Stimulated activated CD4-positive, alpha-beta T cell treated with anti-CD3 and anti-CD28 coated beads, TNF-alpha, amount 100 ng/mL, for 48 hours (primary cell): ENCODE measurements around the gene GNL2.
"Not testable (repeated sequence)": the region's sequence is repeated elsewhere in the genome, so short reads cannot be mapped to it uniquely, and the experiment has no call there.

Experiments
- DNase-seq, 3 donors: peaks; one replicate each; pipeline ENCODE4 v3.0.0-alpha.2; 2020; ENCODE audit warnings: low read depth in 3 of 3

GNL2 gene

GRCh38 chr1:37559957-37560379, 35.8 kb downstream of the GNL2 start:
- not testable (repeated sequence) for DNase-seq

- no peak for DNase-seq
Observed at GRCh38 chr1:37559080-37559479, 36.7 kb downstream of the GNL2 start.

DNA sequence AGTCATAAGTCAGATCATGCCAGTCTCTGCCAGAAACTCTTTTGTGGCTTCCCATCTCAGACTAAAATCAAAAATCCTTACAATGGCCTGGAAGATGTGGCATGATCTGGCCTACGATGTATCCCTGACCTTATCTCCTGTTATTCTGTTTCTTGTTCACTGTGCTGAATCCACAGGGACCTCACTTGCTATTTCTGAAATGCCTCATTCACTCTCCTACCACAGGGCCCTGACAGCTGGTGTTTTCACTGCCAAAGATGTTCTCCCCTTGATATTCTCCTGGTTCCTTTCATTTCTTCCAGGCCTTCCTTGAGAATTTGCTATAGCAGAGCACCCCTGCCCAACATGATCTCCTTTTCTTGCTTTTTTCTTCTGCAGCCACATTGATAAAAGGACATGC, 37.3 kb downstream of the GNL2 start:
- no peak for DNase-seq

DNA sequence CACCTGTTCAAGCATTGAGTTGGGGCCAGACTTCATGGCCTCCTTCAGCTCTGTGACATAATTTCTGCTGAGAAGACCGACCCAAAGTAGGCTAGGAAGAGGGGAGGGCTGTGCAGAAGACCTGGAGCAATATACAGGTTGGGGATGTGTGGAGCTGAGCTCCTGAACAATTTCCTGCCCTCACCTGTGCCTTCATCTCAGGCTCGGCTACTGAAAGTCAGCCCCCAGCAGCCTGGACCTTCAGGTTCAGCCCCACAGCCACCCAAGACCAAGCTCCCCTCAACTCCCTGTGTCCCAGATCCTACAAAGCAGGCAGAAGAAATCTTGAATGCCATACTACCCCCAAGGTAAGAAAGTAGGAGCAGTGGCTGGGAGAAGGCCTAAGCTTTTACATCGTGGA, 38.3 kb downstream of the GNL2 start:
- DNase-seq: no peak

DNA sequence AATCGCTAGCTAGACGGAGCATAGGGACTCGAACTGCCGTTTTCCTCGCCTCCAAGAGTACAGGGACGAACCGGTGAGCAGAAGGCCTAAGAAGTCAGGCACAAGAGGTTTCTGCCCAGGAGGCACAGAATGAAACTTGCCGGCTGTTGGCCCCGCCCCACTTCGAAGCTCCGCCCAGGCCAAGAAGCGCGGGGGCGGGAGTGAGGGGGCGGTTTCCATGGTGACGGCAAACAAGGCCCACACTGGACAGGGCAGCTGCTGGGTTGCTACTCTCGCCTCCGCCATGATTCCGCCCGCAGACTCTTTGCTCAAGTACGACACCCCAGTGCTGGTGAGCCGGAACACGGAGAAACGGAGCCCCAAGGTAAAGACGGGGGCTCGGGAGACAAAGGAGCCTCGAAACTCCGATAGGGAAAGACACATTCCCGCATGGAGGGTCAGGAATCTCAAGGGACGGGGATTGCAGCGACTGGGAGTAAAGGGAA, 39.0 kb downstream of the GNL2 start, which contains the start of gene DNALI1:
TSS of gene DNALI1 (plus strand) at position 229 of the 485 bp plus-strand sequence. CDS start at position 284, 55 bp downstream.
- DNase-seq: peak in 1 of 3 donors; percentile 22

DNA sequence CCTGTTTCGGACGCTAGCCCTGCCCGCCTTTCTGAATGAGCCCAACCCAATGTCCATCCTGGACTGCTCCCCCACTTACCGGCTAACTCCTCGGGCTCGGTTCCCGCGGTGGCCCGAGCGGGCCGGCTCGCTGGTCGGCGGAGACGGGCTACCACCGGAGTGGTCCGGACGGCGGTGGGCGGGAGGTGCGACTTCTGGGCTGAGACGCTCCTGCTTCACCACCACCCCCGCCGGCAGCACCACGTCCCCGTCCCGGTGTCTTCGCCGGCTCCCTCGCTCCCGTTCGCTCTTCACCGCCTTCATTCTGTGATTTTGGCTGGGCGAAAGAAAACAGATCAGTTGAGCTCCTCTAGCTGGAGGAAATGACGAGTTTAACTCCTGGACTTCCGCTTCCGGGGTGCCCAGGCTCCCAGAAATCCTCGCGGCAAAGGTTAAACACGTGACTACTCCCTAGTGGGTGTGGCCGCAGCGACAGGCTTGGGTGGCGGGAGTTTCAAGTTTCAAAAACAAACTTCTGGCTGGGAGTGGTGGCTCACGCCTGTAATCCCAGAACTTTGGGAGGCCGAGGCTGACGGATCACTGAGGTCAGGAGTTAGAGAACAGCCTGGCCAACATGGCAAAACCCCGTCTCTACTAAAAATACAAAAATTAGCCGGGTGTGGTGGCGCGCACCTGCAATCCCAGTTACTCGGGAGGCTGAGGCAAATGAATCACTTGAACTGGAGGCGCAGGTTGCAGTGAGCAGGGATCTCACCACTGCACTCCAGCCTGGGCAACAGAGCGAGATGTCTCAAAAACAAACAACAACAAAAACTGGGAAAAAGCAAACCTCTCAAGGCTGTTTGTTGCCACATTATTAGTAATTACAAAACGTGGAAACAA, 41.6 kb downstream of the GNL2 start, which contains the start of gene SNIP1:
TSS of gene SNIP1 (minus strand) at position 367 of the 882 bp plus-strand sequence. CDS start at position 303, 64 bp downstream.
- DNase-seq: peak; percentile 79 to 87 (median 83)

- DNase-seq: no peak
Observed at GRCh38 chr1:37553598-37553926, 42.2 kb downstream of the GNL2 start.

- DNase-seq: no peak
Observed at GRCh38 chr1:37549341-37549740, 46.4 kb downstream of the GNL2 start.

GRCh38 chr1:37545019-37545418, 50.7 kb downstream of the GNL2 start:
- DNase-seq: no peak

DNA sequence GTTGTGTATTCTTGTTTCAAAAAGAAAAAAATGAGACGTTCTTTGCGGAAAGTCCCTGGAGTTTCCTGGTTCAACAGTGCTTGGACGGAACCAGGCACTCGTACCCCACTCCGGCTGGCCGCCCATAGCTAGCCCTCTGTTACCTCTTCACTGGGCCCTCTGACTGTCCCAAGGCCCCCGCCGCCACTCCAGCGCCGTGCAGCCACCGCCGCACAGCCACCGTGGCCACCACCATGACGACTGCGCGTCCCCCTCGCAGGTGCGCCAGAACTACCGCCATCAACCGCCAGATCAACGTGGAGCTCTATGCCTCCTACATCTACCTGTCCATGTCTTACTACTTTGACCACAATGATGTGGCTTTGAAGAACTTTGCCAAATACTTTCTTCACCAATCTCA, 51.2 kb downstream of the GNL2 start:
- DNase-seq: no peak

- no peak for DNase-seq
Observed at GRCh38 chr1:37540036-37540785, 55.5 kb downstream of the GNL2 start.

DNA sequence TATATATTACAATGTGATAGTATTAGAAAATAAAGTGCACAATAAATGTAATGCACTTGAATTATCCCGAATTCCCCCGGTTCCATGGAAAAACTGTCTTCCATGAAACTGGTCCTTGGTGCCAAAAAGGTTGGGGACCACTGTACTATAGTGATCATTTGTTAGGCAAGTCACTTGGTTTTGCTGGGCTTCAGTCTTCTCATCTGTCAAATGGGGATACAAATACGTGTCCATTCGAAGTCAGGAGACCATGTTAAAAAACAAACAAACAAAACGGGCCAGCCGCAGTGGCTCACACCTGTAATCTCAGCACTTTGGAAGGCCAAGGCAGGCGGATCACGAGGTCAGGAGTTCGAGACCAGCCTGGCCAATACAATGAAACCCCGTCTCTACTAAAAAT, 56.6 kb downstream of the GNL2 start:
- DNase-seq: not testable (repeated sequence)

DNA sequence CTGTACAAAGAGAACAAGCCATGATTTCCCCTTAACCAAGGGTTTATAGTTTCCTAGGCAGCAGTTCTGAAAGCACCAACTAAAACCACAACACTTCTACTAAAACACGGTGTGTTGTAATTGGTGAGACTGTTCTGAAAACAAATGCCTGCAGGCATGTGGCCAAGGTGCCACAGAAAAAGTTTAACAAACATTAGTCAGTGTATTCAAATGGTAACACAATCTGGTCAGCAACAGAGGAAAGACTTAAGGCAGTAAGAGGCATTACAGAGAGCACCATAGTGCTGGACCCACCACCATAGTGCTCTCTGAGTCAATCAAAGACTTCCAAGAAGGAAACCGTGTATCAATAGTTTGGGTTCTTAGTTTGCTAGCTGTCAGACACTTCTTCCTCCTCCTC, 58.4 kb downstream of the GNL2 start:
- DNase-seq: no peak

- DNase-seq: no peak
Observed at GRCh38 chr1:37533317-37534093, 62.2 kb downstream of the GNL2 start.

DNA sequence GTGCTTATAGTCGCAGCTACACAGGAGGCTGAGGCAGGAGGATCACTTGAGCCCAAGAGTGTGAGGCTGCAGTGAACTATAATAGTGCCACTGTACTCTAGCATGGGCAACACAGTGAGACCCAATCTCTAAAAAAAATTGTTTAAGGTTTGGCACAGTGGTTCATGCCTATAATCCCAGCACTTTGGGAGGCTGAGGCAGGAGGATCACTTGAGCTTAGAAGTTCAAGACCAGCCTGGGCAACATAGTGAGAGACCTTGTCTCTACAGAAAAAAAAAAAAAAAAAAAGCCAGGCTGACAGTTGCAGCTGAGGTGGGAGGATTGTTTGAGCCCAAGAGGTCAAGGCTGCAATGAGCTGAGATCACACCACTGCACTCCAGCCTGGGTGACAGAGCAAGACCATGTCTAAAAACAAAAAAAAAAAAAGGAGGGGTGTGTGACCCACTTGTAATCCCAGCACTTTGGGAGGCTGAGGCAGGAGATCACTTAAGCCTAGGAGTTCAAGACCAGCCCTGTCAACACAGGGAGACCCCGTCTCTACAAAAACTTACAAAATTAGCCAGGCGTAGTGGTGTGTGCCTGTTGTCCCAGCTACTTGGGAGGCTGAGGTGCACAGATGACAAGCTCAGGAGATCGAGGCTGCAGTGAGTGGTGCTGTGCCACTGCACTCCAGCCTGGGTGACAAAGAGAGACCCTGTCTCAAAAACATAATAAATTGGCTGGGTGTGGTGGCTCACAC, 63.1 kb downstream of the GNL2 start:
- DNase-seq: not testable (repeated sequence)

GRCh38 chr1:37529888-37530287, 65.8 kb downstream of the GNL2 start:
- not testable (repeated sequence) for DNase-seq

DNA sequence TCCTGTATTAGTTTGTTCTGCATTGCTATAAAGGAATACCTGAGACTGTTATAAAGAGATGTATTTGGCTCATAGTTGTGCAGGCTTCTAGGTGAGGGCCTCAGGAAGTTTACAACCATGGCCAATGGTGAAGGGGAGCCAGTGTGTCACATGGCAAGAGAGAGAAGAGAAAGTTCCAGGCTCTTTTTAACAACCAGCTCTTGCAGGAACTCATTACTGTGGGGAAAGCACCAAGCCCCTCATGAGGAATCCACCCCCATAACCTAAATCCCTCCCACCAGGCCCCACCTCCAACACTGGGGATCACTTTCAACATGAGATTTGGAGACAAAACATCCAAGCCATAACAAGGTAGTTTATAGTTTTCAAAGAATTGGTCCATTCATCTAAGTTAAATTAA, 76.1 kb downstream of the GNL2 start:
- no peak for DNase-seq

DNA sequence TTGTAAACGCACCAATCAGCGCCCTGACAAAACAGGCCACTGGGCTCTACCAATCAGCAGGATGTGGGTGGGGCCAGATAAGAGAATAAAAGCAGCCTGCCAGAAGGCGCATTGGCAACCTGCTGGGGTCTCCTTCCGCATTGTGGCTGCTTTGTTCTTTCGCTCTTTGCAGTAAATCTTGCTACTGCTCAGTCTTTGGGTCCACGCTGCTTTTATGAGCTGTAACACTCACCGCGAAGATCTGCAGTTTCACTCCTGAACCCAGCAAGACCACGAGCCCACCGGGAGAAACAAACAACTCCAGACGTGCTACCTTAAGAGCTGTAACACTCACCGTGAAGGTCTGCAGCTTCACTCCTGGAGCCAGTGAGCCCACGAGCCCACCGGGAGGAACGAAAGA, 76.8 kb downstream of the GNL2 start:
- peak in 1 of 3 donors; percentile 17 for DNase-seq

DNA sequence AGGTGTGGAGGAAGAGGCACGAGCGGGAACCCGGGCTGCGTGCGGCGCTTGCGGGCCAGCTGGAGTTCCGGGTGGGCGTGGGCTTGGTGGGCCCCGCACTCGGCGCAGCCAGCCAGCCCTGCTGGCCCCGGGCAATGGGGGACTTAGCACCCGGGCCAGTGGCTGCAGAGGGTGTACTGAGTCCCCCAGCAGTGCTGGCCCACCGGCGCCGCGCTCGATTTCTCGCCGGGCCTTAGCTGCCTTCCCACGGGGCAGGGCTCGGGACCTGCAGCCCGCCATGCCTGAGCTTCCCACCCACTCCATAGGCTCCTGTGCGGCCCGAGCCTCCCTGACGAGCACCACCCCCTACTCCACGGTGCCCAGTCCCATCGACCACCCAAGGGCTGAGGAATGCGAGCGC, 77.5 kb downstream of the GNL2 start:
- not testable (repeated sequence) for DNase-seq

GRCh38 chr1:37517569-37517968, 78.2 kb downstream of the GNL2 start:
- no peak for DNase-seq
